ENCODE measurements around the gene DEPDC7. TPM values are rescaled to one million over a fixed set of nuclear protein-coding genes. Genes with fewer than 3 reads are reported as not detected.
"Not testable (repeated sequence)": the region's sequence is repeated elsewhere in the genome, so short reads cannot be mapped to it uniquely, and the experiment has no call there.

DEPDC7 gene
- total and polyA plus RNA-seq, 2 of the 8 experiments (the other 6 are each of a cell fraction or from before 2014, with no cell fraction given) = 3.1 to 7.6 TPM

- H3K4me1 ChIP-seq (replicated peaks in 1 of 4; ENCODE audit: control insufficient read depth in 3 of 4, insufficient read depth in 4 of 4, low read length in 3 of 4); H2BK5ac ChIP-seq (ENCODE audit: low read depth, low read length); H3K9me3 ChIP-seq (ENCODE audit: insufficient read depth in 2 of 2, low read depth in 1 of 2, low read length in 1 of 2); H3K4ac ChIP-seq (replicated peaks; ENCODE audit: insufficient read length, low read depth, low read length); FAIRE-seq; H4K8ac ChIP-seq (ENCODE audit: extremely low read depth, insufficient read depth, low read length); H2AK5ac ChIP-seq (ENCODE audit: low read depth, low read length); H3K79me1 ChIP-seq (ENCODE audit: low read depth, low read length); H3K79me2 ChIP-seq (ENCODE audit: control insufficient read depth in 1 of 2, insufficient read depth in 2 of 2, low read length in 2 of 2); H3K18ac ChIP-seq (ENCODE audit: extremely low read depth, low read length); H3K4me3 ChIP-seq (ENCODE audit: extremely low read depth in 1 of 4, insufficient read depth in 2 of 4, low read depth in 3 of 4, low read length in 4 of 4); H3K4me2 ChIP-seq (ENCODE audit: insufficient read depth in 1 of 2, low read depth in 2 of 2, low read length in 2 of 2); H2AFZ ChIP-seq (ENCODE audit: low read length); DNase-seq (ENCODE audit: low read depth in 1 of 2, low spot score in 2 of 2); H3K27me3 ChIP-seq (replicated peaks in 1 of 4; ENCODE audit: control insufficient read depth in 3 of 4, extremely low read depth in 1 of 4, insufficient read depth in 3 of 4, low read length in 3 of 4); H2BK15ac ChIP-seq (ENCODE audit: low read length); H2BK12ac ChIP-seq (ENCODE audit: low read depth, low read length); H2BK20ac ChIP-seq (ENCODE audit: low read length); H3K23ac ChIP-seq (ENCODE audit: insufficient read length); H3K14ac ChIP-seq (ENCODE audit: insufficient read length); H3K27ac ChIP-seq (ENCODE audit: low read depth, low read length); H3K56ac ChIP-seq (replicated peaks; ENCODE audit: insufficient read length, low read depth, low read length); H2BK120ac ChIP-seq (replicated peaks; ENCODE audit: low read depth, low read length); H3K23me2 ChIP-seq (ENCODE audit: low read depth, low read length); H4K5ac ChIP-seq (ENCODE audit: insufficient read length, low read depth, low read length); H4K91ac ChIP-seq (replicated peaks; ENCODE audit: insufficient read length, low read length); H3K9ac ChIP-seq (replicated peaks in 1 of 4; ENCODE audit: extremely low read depth in 1 of 4, low read depth in 3 of 4, low read length in 3 of 4); H4K20me1 ChIP-seq (replicated peaks in 1 of 2; ENCODE audit: control insufficient read depth in 1 of 2, insufficient read depth in 2 of 2, low read length in 2 of 2); POLR2A ChIA-PET (ENCODE audit: partially characterized antibody): not testable (repeated sequence)
- 92% methylated on average over 3 of the region's 3 CpGs; no CpG with 5 or more reads in 1 of the 2 experiments for WGBS, 2 experiments (ENCODE audit: extremely low coverage in 1 of 2, insufficient coverage in 1 of 2, insufficient read length in 1 of 2, insufficient replicate concordance in 2 of 2, low coverage in 1 of 2, low lambda C conversion rate in 2 of 2, missing lambda C conversion rate in 1 of 2)
- CTCF ChIA-PET (ENCODE audit: partially characterized antibody) = interaction anchor here (1.9 kb wide), 1 partner anchor 13 kb away, joined by 6 read pairs; no protein-coding TSS in a partner anchor
- H3K36me3 ChIP-seq (ENCODE audit: control insufficient read depth in 2 of 4, insufficient read depth in 4 of 4, low read length in 3 of 4) = peaks cover 20 to 95% (median 47%) of the 10 kb centered on the region in 4 experiments
Measured at GRCh38 chr11:32972233-32972632, 43.4 kb upstream of the DEPDC7 start.

Data from H1 (cell line).